Smooth muscle cell (in vitro differentiated cells): ENCODE results near the gene CCNYL1. TPM values are rescaled to one million over a fixed set of nuclear protein-coding genes. Genes with fewer than 3 reads are reported as not detected.

Source experiments
- DNase-seq: peaks from one replicate; lab custom pipeline; 2025; ENCODE audit not compliant: unreplicated experiment; lab: John Stamatoyannopoulos, UW
- H2AFZ ChIP-seq: fragments of 200-600 bp; sonication (generic); 2 replicates; pipeline ENCODE4 v1.6.0; 2016; ENCODE audit warnings: antibody characterized with exemption, low read depth, mild to moderate bottlenecking
- H3F3A ChIP-seq: fragments of 200-600 bp; sonication (generic); 2 replicates; pipeline ENCODE4 v1.6.0; 2017; ENCODE audit warnings: antibody characterized with exemption, low read depth
- H3K27ac ChIP-seq: fragments of 200-600 bp; sonication (generic); 2 replicates; pipeline ENCODE4 v1.5.1; 2016; ENCODE audit warnings: low read depth, mild to moderate bottlenecking
- H3K27me3 ChIP-seq: fragments of 200-600 bp; sonication (generic); 2 replicates; pipeline ENCODE4 v1.6.1; 2016; ENCODE audit warnings: low read depth, mild to moderate bottlenecking
- H3K36me3 ChIP-seq: fragments of 200-600 bp; sonication (generic); 2 replicates; pipeline ENCODE4 v1.5.1; 2016; ENCODE audit warnings: low read depth
- H3K4me1 ChIP-seq: fragments of 200-600 bp; sonication (generic); 2 replicates; pipeline ENCODE4 v1.5.1; 2016; ENCODE audit warnings: low read depth
- H3K4me2 ChIP-seq: fragments of 200-600 bp; sonication (generic); 2 replicates; pipeline ENCODE4 v1.6.0; 2016; ENCODE audit warnings: mild to moderate bottlenecking
- H3K4me3 ChIP-seq: fragments of 200-600 bp; sonication (generic); 2 replicates; pipeline ENCODE4 v1.5.1; 2016; ENCODE audit warnings: mild to moderate bottlenecking
- H3K79me2 ChIP-seq: fragments of 200-600 bp; sonication (generic); 2 replicates; pipeline ENCODE4 v1.6.0; 2016; ENCODE audit warnings: low read depth, mild to moderate bottlenecking
- H3K9ac ChIP-seq: fragments of 200-600 bp; sonication (generic); 2 replicates; pipeline ENCODE4 v1.6.0; 2016; ENCODE audit warnings: low read depth
- H3K9me3 ChIP-seq: fragments of 200-600 bp; sonication (generic); replicated peaks from 2 replicates; pipeline ENCODE4 v1.5.1; 2016; ENCODE audit warnings: low read depth
- H4K20me1 ChIP-seq: fragments of 200-600 bp; sonication (generic); 2 replicates; pipeline ENCODE4 v1.6.0; 2016; ENCODE audit warnings: low read depth
- WGBS: methylation state at CpG from one replicate; pipeline ENCODE4 v1.1.7; 2016; ENCODE audit warnings: low lambda C conversion rate; 5-methylcytosine and 5-hydroxymethylcytosine counted together
- polyA plus RNA-seq: library from polyadenylated mRNA; unstranded; fragments of >200 nt; fragmentation: Nextera tagmentation; extraction: Ambion mirVana; gene quantifications from 2 replicates; pipeline ENCODE4 v1.2.1, GENCODE V29; 2016
- total RNA-seq: library from RNA; depleted of rRNA; stranded (reverse); fragments of >200 nt; gene quantifications from 2 replicates; pipeline ENCODE4 v1.2.3, GENCODE V29; 2014
- TF ChIP-seq, protein P1 (sequence below): fragments of 200-600 bp; sonication (generic); IDR thresholded peaks from 2 replicates; pipeline ENCODE4 v1.5.1; 2017; ENCODE audit warnings: borderline replicate concordance, mild to moderate bottlenecking, antibody characterized with exemption; ENCODE audit not compliant: insufficient read depth, poor library complexity, severe bottlenecking

CCNYL1 gene
- total and polyA plus RNA-seq, 2 experiments from 2014 or later, result 7.2 to 15.1 TPM

DNA sequence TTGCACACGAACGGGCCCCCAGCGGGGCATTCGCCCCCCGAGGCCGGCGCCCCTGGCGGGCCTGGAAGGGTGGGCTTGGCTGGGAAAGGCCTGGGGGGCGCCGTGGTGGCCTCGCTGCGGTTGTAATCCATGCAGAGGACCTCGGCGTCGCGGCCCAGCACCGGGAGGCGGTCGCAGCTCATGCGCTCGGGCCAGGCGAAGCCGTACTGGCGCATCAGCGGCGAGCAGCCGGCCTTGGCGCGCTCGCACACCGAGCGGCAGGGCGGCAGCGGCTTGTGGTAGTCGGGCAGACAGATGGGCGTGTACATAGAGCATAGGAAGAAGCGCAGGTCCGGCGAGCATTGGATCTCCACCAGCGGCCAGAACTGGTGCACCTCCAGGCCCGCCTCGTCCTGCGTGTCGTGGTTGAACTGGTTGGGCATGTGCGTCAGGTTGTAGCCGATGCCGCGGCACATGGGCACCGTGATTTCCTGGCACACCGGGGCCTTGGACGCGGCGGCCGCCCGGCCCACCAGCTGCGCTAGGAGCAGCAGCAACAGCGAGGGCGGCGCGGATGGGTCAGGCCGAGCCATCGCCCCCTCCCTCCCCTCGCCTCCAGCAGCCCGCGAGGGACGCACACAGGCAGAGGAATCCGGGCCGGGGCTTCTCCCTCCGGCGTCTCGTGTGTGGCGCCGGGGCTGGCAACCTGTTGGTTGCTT, 56.9 kb downstream of the CCNYL1 start:
- peaks cover 20% of the 10 kb centered on the region for H3K4me1 ChIP-seq
- H3K4me2 ChIP-seq, result peak overlapping the region; percentile 100
- H3K36me3 ChIP-seq, result no peaks in the 10 kb centered on the region
- DNase-seq, result no peak
- H3K9me3 ChIP-seq, result no peaks in the 10 kb centered on the region
- H3K79me2 ChIP-seq, result no peaks in the 10 kb centered on the region
- H3F3A ChIP-seq, result no peaks in the 10 kb centered on the region
- WGBS, result 5% methylated on average over 60 of the region's 73 CpGs
- peaks cover 61% of the 10 kb centered on the region for H3K27me3 ChIP-seq
- TF ChIP-seq, protein P1, sequence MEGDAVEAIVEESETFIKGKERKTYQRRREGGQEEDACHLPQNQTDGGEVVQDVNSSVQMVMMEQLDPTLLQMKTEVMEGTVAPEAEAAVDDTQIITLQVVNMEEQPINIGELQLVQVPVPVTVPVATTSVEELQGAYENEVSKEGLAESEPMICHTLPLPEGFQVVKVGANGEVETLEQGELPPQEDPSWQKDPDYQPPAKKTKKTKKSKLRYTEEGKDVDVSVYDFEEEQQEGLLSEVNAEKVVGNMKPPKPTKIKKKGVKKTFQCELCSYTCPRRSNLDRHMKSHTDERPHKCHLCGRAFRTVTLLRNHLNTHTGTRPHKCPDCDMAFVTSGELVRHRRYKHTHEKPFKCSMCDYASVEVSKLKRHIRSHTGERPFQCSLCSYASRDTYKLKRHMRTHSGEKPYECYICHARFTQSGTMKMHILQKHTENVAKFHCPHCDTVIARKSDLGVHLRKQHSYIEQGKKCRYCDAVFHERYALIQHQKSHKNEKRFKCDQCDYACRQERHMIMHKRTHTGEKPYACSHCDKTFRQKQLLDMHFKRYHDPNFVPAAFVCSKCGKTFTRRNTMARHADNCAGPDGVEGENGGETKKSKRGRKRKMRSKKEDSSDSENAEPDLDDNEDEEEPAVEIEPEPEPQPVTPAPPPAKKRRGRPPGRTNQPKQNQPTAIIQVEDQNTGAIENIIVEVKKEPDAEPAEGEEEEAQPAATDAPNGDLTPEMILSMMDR, result no peak
- H3K4me3 ChIP-seq, result peak overlapping the region; percentile 77
- H3K27ac ChIP-seq, result no peak overlapping the region
- H3K9ac ChIP-seq, result no peak overlapping the region
- H2AFZ ChIP-seq, result peak overlapping the region; percentile 75
- H4K20me1 ChIP-seq, result no peaks in the 10 kb centered on the region

- H3F3A ChIP-seq, result no peaks in the 10 kb centered on the region
- H3K4me2 ChIP-seq, result peak overlapping the region; percentile 100
- H2AFZ ChIP-seq, result peak overlapping the region; percentile 75
- no peaks in the 10 kb centered on the region for H3K9me3 ChIP-seq
- no peak overlapping the region for H3K27ac ChIP-seq
- under 1% methylated on average over 36 of the region's 52 CpGs for whole genome bisulfite sequencing
- no peaks in the 10 kb centered on the region for H3K36me3 ChIP-seq
- no peaks in the 10 kb centered on the region for H3K79me2 ChIP-seq
- H3K4me1 ChIP-seq, result peaks cover 13% of the 10 kb centered on the region
- TF ChIP-seq, protein P1, result no peak
- H3K9ac ChIP-seq, result no peak overlapping the region
- H3K27me3 ChIP-seq, result peaks cover 53% of the 10 kb centered on the region
- peak overlapping the region; percentile 77 for H3K4me3 ChIP-seq
- DNase-seq, result no peak
- no peaks in the 10 kb centered on the region for H4K20me1 ChIP-seq
Measured at GRCh38 chr2:207768866-207769596, 57.6 kb downstream of the CCNYL1 start.

DNA sequence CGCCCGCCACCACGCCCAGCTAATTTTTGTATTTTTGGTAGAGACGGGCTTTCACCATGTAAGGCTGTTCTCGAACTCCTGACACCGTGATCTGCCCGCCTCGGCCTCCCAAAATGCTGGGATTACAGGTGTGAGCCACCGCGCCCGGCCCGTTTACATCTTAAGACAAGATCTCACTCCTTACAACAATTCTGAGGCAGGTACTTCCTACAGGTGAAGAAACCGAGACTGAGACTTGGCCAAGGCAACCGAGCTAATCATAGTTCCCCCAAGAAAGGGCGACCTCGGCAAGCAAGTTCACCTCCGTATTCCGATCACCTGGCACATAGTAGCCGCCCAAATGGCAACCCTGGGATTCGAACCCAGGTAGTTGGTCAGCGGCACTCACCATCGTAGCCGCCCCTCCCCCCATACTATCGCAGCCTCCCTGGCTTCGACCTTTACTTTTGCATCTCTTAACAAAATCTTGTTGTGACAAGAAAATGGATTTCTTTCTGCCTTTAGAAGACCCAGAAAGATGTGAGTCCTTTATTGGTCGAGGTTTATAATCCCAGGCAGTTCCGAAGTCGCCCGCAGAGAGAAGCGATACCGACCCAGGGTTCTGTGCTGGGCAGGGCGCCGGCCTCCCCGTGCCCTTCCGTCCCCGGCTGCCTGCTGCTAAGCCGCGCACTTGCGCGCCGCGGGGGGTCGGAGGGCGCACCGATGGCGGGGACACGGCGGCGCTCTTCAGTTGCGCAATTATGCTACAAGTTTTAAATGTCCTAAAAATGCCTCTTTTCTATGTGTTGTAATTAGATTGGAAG, 59.4 kb downstream of the CCNYL1 start:
- H4K20me1 ChIP-seq, result no peaks in the 10 kb centered on the region
- no peak for DNase-seq
- no peak overlapping the region for H2AFZ ChIP-seq
- no peaks in the 10 kb centered on the region for H3F3A ChIP-seq
- H3K4me3 ChIP-seq, result peak overlapping the region; percentile 77
- peak overlapping the region; percentile 100 for H3K4me2 ChIP-seq
- H3K36me3 ChIP-seq, result no peaks in the 10 kb centered on the region
- H3K9ac ChIP-seq, result no peak overlapping the region
- WGBS, result 8% methylated on average over 50 of the region's 50 CpGs
- H3K27me3 ChIP-seq, result peaks cover 36% of the 10 kb centered on the region
- TF ChIP-seq, protein P1, result no peak
- H3K9me3 ChIP-seq, result no peaks in the 10 kb centered on the region
- H3K27ac ChIP-seq, result no peak overlapping the region
- peaks cover 12% of the 10 kb centered on the region for H3K4me1 ChIP-seq
- H3K79me2 ChIP-seq, result no peaks in the 10 kb centered on the region
